Bronchial epithelial cell (primary cell): Measurements from ENCODE around the gene PROS1. TPM values are rescaled to one million over a fixed set of nuclear protein-coding genes. Genes with fewer than 3 reads are reported as not detected.
A peak's percentile ranks its signal among the peaks of the same experiment; 100 is the strongest.
"Not testable (repeated sequence)": the region's sequence is repeated elsewhere in the genome, so short reads cannot be mapped to it uniquely, and the experiment has no call there.

Source experiments
- DNase-seq: peaks from one replicate; pipeline ENCODE4 v3.0.0-alpha.2; 2010; ENCODE audit warnings: low read depth
- FAIRE-seq: peaks from 2 replicates; lab custom pipeline; 2011; peaks lifted over from hg19 to GRCh38; lab: Jason Lieb, UNC
- H3K27me3 ChIP-seq: 2 replicates; pipeline ENCODE4 v1.5.1; 2011; ENCODE audit warnings: low read length; ENCODE audit not compliant: control insufficient read depth, insufficient read depth
- H3K36me3 ChIP-seq: 2 replicates; pipeline ENCODE4 v1.5.1; 2011; ENCODE audit warnings: low read length; ENCODE audit not compliant: control insufficient read depth, insufficient read depth
- H3K4me3 ChIP-seq: 2 replicates; pipeline ENCODE4 v1.5.1; 2011; ENCODE audit warnings: mild to moderate bottlenecking, low read depth, low read length, control low read depth
- total RNA-seq: library from RNA; depleted of rRNA; stranded (reverse); fragments of >200 nt; gene quantifications from 2 replicates; pipeline ENCODE4 v1.2.1, GENCODE V29; 2014
- TF ChIP-seq, protein P1 (sequence below): IDR thresholded peaks from 2 replicates; pipeline ENCODE4 v1.5.1; 2011; ENCODE audit warnings: mild to moderate bottlenecking, moderate library complexity, low read length, control low read depth, inconsistent platforms; ENCODE audit not compliant: insufficient read depth, severe bottlenecking

The PROS1 gene
- total RNA-seq, 1 donor from 2014 or later, result 4.2 TPM

DNA sequence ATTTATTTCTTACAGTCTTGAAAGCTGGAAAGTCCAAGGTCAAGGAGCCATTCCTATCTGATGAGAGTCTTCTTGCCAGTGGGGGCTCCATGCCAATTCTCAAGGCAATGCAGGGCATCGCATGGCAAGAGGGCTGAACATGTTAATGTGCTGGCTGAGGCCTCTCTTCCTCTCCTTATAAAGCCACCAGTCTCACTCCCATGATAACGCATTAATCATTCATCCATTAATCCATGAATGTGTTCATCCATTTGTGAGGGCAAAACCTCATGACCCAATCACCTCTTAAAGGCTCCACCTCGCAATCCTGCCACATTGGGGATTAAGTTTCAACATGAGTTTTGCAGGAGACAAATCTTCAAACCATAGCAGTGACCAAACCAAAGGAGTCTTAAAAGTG, 118.3 kb downstream of the PROS1 start:
- FAIRE-seq (no peak), DNase-seq (no peak)
- no peaks in the 10 kb centered on the region for H3K27me3 ChIP-seq
- TF ChIP-seq, protein P1, sequence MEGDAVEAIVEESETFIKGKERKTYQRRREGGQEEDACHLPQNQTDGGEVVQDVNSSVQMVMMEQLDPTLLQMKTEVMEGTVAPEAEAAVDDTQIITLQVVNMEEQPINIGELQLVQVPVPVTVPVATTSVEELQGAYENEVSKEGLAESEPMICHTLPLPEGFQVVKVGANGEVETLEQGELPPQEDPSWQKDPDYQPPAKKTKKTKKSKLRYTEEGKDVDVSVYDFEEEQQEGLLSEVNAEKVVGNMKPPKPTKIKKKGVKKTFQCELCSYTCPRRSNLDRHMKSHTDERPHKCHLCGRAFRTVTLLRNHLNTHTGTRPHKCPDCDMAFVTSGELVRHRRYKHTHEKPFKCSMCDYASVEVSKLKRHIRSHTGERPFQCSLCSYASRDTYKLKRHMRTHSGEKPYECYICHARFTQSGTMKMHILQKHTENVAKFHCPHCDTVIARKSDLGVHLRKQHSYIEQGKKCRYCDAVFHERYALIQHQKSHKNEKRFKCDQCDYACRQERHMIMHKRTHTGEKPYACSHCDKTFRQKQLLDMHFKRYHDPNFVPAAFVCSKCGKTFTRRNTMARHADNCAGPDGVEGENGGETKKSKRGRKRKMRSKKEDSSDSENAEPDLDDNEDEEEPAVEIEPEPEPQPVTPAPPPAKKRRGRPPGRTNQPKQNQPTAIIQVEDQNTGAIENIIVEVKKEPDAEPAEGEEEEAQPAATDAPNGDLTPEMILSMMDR, result no peak
- H3K4me3 ChIP-seq, result no peak overlapping the region
- no peaks in the 10 kb centered on the region for H3K36me3 ChIP-seq

DNA sequence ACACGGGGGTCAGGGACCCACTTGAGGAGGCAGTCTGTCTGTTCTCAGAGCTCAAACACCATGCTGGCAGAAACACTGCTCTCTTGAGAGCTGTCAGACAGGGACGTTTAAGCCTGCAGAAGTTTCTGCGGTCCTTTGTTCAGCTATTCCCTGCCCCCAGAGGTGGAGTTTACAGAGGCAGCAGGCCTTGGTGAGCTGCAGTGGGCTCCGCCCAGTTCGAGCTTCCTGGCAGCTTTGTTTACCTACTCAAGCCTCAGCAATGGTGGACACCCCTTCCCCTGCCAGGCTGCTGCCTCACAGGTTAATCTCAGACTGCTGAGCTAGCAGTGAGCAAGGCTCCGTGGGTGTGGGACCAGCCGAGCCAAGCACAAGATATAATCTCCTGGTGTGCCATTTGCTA, 121.5 kb downstream of the PROS1 start:
- not testable (repeated sequence) for H3K4me3 ChIP-seq, DNase-seq, H3K27me3 ChIP-seq, FAIRE-seq, H3K36me3 ChIP-seq

DNA sequence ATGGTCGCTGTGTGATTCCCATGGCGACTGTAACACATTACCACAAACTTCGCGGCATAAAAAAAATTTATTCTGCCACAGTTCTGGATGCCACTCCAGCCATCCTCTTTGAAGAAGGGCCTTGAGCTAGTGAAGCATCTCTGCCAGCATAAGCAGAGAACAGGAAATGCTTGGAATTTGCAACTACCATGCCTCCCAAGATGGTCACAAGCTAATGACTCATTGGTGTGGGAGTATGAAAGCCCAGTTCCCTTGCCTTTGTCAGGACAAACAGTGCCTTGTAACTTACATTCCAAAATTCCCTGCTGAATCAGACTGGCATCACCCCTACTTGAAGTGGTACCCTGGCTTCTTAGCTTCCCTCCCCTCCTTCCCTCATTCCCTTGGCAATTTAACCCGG, 129.7 kb downstream of the PROS1 start:
- Histone ChIP-seq H3K36me3 (no peaks in the 10 kb centered on the region), H3K4me3 (no peak overlapping the region), H3K27me3 (no peaks in the 10 kb centered on the region)
- TF ChIP-seq, protein P1, result no peak
- FAIRE-seq (peak; percentile 93), DNase-seq (peak; percentile 89)

DNA sequence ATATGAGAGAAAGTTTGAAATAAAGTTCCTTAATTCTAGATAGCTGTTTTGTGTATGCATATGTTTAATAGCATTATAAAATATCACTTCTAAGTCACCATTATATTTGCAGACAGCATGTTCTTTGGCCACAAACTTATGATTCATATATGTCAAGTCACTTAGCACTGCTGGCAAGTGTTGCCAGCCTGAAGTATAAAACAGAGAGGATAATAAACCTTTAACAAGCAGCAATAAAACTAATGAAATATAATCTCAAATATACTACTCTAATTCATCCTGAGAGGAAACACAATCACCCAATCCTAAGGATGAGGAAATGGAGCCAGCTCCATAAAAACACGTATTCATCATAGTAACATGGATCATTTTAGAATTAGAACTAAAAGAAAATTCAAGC, 134.5 kb downstream of the PROS1 start:
- H3K27me3 ChIP-seq, H3K36me3 ChIP-seq, DNase-seq, FAIRE-seq, H3K4me3 ChIP-seq: not testable (repeated sequence)

Other genes with a start within 250 kb of the PROS1 start
- 6.8 and 10.4 TPM in 2 replicates for gene ARL13B, start 6.3 kb upstream of the PROS1 start, total RNA-seq
- gene STX19, start 54.7 kb upstream of the PROS1 start, total RNA-seq, result 0.53 and 5.1 TPM in 2 replicates
- gene DHFR2, start 89.0 kb upstream of the PROS1 start, total RNA-seq, result 1.3 and 1.9 TPM in 2 replicates
- gene NSUN3, start 89.2 kb upstream of the PROS1 start, total RNA-seq, result 7.9 and 11.4 TPM in 2 replicates